ENCODE data around the gene FZR1.
"Not testable (repeated sequence)": the region's sequence is repeated elsewhere in the genome, so short reads cannot be mapped to it uniquely, and the experiment has no call there.

FZR1 gene

DNA sequence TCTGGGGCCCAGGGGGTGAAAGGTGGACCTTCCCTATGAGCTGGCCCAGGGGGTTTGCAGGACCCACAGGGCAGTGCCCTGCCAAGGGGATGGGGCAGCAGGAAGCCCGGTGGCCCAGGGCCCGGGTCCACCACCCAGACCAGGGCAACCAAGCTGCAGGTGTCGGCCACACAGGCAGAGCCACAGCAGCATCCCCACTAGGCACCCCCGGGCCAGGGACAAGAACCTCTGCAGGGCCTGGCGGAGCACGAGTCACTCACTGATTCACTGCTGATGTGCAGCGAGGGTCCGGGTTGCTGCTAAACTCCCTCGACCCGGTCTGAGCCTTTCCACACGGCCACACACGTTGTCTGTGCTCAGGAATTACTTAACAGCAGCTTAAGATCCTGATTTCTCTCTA, 8.8 kb downstream of the FZR1 start:
- DNase-seq (ENCODE audit: low read depth) = no peak

DNA sequence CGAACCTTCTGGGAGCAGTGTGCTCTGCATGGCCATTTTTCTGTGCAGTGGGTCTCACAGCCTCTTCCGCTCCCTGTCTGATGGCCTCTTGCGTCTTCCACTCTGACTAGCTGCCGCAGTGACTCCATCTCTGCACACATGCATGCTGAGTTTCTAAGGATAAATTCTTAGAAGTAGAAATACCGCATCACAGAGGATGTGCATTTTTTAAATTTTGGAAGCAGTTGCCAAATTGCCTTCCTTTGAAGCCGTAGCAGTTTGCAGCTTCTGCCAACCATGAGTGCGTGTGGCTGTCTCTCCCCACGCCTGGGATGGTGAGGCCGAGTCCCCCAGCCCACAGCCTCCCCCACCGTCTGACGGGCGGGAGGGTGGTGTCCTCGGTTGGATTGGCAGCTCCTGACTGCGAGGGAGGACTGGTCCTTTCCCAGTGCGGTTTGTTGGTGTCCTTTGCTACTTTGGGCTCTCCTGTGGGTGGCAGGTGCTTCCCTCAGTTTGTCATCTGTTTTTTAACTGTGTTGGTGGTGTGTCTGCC, 9.8 kb downstream of the FZR1 start:
- DNase-seq (ENCODE audit: low read depth) = no peak

DNA sequence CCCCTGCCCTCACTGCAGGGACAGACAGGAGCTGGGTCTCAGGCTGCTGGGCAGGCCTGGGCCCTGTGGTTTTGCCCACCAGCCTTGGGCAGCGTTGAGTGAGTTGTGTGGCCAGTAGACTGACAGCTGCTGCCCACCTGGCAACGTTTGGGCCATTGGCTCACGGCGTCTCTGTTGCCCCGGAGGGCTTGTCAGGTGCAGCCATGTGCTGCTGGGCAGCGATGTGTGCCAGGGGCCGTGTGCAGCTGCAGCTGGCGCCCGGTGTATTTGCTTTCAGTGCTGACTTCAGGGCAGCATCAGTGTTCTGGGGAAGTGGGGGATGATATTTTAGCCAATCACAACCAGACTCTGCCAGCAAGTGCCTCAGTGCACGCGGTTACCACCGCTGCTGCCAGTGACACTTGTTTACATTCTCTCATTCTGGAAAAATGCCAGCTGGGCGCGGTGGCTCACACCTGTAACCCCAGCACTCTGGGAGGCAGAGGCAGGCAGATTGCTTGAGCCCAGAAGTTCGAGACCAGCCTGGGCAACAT, 10.6 kb downstream of the FZR1 start:
- no peak for DNase-seq (ENCODE audit: low read depth)

DNA sequence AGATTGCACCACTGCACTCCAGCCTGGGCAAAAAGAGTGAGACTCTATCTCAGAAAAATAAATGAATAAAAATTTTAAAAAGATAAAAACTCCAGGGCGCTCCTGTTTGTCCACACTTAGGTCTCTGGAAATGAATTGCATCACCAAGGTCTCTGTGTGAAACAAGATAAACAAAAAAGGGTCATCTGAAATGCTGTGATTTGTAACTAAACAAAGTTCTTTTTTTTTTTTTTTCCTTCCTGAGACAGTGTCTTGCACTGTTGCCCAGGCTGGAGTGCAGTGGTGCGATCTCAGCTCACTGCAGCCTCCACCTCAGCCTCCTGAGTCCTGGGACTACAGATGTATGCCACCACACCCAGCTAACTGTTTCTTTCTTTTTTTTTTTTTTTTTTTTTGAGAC, 11.5 kb downstream of the FZR1 start:
- no peak for DNase-seq (ENCODE audit: low read depth)

DNA sequence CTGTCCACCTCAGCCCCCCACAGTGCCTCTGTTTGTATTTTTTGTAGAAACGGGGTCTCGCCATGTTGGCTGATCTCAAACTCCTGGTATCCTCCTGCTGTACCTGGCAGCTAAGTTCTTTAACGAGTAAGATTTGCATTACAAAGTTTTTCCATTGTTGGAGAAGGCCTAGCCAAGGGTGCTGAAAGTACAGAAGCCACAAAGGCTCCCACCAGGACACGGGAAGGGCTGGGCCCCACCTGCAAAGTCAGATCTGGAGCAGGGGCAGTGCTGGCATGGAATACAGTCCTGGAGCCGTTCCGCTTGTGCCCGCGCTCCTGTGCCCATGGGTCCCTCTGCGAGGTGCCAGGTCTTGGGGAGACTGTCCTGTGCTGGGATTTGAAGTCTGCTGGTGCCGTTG, 12.1 kb downstream of the FZR1 start:
- no peak for DNase-seq (ENCODE audit: low read depth)

DNA sequence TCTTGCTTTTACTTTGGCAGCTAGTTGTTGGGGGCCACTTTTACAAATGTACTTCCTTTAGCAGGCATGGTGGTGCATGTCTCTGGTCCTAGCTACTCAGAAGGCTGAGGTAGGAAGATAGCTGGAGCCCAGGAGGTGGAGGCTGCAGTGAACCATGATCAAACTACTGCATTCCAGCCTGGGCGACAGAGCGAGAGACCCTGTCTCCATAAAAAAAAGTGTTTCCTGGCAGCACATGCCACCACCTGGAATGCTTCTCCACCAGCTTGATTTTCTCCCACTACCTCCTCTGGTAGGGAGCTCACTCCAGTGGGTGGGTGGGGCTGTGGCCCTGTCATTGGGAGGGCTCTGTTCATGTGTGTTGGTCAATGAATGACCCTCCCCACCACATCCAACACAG, 12.5 kb downstream of the FZR1 start:
- no peak for DNase-seq (ENCODE audit: low read depth)

DNA sequence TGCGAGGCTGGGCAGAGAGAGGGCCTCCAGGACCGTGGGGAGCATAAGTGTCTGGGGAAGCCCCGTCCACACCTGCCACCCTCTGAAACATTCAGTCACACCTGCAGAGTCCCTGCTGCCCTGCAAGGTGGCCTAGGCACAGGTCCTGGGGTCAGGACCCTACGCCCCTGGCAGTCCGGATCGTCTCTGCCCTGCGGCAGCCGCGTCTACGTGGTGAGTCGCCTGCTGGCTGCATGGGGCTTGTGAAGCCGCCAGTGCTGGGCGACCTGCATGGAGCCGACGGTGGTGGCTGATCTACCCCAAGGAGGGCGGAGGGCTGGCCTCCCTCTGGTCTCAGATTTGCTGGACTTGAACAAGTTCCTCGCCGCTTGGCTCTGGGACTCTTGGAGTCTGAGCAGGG, 13.0 kb downstream of the FZR1 start:
- DNase-seq (ENCODE audit: low read depth) = no peak

DNA sequence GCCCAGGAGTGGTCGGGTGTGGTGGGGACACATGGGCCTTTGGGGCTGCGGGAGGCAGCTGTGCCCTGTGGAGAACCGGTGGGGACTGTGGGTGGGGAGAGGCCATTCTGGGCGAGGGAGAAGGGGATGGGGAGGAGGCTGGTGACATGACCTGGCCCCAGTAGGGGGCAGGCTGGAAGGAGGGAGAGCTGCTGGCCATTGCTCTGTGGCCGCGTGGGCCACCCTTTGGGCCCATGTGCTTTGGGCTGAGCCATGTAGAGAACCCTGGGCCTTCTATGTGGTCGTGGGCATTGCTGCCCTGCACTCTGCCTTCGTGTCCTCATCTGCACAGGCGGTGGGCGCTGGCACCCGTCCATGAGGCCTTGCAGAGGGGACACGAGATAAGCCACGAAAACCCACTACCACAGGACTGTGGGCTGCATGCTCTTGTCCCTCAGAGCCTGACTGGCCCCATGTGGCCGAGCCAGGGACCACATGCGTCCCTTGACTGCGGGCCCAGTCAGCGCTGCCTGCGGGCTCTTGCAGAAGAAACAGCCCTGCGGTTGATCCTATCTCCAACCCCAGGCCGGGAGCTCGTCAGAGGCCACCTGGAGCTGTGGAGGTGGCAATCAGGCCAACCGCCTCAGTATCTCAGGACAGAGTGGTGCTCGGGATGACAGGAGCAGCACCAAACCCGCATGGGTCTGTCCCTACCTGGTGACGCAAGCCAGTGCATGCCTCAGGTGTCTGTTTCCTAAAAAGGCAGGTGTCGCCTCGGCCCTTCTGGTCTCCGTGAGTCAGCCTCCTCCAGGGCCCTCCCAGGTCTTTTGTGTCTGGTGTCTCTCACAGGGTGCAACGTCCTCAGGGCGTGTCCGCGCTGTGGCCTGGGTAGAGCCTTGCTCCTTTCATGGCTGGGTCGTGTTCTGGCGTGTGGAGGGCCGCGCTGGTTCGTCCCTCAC, 14.3 kb downstream of the FZR1 start:
- no peak for DNase-seq (ENCODE audit: low read depth)

DNA sequence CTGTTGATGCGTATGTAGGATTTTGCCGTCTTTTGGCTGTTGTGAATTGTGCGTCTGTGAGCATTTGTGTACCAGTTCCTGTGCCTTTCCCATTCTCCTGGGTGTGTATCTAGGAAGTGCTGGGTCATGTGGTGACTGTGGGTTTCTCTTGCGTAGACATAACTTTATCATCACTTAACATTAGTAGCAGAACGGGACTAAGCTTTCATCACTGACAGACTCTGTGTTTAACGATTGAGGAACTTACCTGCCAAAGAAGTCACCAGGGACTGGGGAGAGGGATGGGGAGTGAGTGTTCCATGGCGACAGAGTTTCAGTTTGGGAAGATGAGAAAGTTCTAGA, 15.0 kb downstream of the FZR1 start:
- no peak for DNase-seq (ENCODE audit: low read depth)

DNA sequence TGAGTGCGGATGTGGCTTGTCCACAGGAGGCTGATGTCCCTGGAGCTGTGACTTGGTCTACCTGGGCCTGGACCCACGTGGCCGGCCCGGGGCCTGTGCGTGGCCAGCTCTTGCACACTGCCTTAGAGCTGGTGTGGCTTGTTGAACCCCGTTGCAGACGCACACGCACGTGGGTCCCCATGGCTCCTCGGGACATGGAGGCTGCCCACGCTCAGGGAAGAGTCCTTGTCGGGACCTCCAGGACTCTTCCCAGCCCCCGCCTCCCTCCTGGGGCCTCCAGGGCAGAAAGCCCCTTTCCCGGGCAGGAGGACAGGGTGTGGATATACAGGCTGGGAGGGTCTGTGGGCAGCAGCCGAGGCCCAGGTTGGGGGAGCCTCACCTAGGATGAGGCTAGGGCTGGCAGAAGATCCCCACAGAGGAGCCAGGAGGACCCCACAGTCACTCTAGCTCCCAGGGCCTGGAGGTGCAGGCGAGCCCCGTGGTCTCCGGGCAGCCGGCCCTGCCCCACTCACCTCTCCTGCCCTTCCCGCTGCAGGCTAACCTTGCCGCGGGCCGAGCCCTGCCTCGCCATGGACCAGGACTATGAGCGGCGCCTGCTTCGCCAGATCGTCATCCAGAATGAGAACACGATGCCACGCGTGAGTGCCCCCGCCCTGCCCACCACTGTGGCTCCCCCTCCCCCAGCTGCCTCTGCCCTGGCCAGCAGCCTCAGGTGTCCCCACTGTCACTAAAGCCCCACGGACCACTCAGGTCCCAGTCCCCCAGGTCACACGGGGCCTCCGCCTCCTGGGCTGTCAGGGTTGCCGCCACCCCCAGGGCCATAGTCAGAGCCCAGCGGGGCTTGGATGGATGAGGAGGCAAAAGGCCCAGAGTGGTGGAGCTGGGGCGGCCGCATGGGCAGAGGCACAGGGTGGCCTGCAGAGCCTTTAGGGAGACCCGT, 16.6 kb downstream of the FZR1 start:
- DNase-seq (ENCODE audit: low read depth) = no peak

DNA sequence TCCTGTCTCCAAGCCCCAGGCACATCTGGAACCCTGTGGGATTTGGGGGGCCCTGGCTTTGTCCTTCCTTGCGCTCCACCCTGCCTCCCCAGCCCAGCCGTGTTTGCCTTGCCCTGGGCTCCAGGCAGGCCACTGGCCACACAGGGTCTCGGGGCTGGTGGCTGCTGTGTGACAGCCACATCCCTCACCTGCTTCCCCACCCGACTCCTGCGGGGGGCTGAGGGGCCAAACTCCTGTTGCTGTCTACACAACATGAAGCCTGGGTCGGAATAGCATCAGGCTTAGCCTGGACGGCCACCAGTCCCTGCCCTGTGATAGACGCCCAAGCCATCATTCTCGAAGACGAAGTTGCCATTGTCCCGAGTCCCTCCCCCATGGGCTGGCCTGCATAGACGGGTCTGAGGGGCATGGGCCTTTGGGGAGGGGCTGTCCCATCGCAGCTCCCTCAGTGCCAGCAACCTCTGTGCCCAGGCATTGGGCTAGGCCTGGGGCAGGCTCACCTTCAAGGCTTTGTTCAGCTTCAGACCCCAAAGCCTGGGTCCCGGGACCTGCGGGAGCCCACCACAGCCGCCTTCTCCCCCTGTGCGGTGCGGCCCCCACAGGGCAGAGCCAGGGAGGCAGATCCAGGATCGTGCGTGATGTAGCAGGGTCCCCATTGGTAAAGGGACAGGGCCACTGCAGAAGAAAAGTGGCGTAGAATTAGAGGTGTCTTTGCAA, 17.4 kb downstream of the FZR1 start:
- no peak for DNase-seq (ENCODE audit: low read depth)

DNA sequence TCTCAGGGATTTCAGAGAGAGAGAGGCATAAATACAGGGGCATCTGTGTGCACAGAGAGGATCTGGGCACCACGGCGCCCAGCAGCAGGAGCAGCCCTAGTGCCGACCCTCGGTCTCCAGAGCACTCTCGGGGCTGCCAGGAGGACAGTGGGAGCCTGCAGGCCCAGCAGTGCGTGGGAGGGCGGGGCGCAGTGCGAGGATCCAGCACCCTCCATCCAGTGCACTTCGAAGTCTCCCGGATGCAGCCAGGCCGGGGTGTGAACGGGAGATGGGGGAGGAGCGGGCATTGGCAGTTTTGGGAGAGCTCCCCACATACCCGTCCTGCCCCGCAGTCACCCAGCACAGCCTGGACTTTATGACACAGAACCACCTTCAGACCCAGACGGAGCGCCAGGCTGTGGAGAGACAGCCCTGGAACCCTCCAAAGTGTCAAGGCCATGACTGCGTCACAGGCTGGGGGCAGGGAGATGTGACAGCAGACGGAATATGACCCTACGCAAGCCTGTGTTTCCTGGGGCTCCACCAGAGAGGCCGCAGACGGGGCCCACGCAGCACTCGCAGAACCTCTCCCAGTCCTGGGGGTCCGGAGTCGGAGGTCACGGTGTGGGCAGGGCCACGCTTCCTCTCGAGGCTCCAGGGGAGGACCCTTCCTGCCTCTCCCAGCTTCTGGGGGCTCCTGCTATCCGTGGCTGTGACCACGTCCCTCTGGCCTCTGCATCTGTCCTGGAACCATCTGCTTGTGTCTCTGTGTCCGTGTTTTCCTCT, 18.1 kb downstream of the FZR1 start:
- DNase-seq (ENCODE audit: low read depth) = no peak

DNA sequence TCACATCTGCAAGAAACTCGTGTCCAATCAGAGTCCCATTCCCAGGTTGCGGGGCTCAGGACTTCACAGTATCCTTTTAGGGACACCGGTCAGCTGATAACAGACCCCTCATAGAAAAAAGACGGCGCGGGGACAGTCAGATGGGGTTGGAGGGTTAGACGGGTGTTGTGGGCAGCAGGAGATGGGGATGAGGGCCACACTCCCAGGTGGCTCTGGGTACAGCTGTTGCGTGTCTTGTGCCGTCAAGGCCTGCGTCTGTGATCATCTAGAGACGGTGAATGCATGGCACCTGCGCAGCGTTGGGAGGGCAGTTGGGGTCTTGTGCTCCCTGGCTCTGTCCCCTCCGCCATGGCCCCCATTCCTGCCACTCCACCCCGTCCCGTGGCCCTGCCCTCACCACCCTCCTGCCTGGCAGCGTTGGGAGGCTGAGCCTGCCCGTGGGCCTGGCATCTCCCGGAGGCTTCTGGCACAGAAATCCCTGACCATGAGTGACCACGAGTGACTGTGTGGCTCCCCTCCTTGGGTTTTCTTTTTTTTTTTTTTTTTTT, 18.9 kb downstream of the FZR1 start:
- no peak for DNase-seq (ENCODE audit: low read depth)

DNA sequence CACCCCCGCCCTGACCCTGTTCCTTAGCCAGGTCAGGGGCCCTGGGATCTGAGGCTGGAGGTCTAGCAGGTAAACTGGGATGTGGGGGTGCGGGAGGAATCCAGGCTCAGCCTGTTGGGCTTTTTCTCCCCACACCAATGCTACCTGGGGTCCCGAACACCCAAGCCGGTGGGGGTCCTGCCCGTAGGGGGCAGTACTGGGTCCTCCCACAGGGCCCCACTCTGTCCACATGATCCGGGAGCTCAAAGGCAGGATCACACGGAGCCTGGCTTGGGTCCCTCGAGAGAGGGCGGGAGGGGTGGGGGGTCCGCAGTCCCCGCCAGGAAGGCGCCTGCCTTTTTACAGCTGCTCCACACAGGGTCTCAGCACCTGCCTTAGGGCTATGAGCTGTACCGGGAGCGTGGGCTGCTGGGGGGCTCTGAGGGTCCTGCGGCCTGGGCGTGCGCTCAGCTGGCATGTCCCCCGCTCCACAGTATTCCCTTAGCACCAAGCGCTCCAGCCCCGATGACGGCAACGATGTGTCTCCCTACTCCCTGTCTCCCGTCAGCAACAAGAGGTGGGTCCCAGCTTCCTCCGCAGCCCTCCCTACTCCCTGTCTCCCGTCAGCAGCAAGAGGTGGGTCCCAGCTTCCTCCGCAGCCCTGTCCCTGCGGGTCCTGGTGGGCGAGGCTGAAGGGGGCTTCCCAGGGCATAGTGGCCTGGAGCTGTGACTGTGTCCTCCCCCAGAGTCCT, 20.6 kb downstream of the FZR1 start:
- no peak for DNase-seq (ENCODE audit: low read depth)

DNA sequence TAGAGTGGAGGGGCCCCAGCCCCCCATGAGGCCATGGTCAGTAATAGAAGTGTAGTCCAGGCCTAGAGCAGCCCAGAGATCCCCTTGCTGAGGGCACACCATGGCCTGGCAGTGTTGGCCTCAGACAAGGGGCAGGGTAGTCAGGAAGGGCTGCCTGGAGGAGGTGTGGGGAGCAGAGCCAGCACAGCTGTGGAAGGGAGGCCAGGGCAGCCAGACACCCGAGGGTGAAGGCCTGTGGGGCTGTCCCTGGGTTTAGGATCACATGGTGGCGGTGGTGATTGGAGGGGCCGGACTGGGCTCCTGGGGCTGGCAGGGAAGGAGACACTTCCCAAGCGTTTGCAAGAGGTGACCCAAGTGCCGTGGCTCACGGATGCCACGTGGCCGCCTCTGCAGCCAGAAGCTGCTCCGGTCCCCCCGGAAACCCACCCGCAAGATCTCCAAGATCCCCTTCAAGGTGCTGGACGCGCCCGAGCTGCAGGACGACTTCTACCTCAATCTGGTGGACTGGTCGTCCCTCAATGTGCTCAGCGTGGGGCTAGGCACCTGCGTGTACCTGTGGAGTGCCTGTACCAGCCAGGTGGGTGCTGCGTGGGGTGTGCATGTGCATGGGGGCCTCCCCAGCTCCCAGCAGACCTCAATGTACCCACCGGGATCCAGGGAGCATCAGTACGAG, 21.3 kb downstream of the FZR1 start:
- DNase-seq (ENCODE audit: low read depth) = no peak

DNA sequence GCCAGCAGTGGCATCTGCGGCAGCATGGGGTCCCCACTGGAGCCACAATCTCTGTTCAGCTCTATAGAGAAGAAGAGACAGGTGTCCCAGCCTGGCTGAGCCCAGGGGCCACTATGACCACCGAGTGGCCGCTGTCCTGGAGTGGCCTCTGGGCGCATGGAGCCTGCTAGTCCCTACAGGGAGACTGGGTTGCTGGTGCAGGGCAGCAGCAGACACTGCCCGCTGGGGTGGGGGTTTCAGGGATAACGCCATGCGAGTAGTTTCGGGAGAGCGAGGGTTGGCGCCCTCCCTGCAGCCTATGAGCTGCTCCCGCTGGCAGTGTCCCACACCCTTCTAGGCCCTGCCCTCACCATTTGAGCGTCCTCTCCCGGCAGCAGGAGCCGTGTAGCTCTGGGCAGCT, 22.0 kb downstream of the FZR1 start:
- no peak for DNase-seq (ENCODE audit: low read depth)

DNA sequence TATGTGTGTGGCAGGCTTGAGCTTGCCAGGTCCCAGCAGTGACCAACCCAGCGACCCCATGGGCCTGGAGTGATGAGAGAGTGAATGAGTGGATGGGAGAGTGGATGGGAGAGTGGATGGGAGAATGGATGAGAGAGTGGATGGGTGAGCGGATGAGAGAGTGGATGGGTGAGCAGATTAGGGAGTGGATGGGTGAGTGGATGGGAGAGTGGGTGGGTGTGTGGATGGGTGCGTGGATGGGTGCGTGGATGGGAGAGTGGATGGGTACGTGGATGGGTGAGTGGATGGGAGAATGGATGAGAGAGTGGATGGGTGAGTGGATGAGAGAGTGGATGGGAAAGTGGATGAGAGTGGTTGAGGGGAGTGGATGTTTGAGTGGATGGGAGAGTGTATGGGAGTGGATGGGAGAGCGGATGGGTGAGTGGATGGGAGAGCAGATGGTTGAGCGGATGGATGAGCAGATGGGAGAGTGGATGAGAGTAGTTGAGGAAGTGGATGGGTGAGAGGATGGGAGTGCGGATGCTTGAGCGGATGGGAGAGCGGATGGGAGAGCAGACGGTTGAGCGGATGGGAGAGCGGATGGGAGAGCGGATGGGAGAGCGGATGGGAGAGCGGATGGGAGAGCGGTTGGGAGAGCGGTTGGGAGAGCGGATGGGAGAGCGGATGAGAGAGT, 22.6 kb downstream of the FZR1 start:
- DNase-seq (ENCODE audit: low read depth) = no peak

DNA sequence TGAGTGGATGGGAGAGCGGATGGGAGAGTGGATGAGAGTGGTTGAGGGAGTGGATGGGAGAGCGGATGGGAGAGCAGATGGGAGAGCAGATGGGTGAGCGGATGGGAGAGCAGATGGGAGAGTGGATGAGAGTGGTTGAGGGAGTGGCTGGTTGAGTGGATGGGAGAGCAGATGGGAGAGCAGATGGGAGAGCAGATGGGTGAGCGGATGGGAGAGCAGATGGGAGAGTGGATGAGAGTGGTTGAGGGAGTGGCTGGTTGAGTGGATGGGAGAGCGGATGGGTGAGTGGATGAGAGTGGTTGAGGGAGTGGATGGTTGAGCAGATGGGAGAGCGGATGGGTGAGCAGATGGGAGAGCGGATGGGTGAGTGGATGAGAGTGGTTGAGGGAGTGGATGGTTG, 23.2 kb downstream of the FZR1 start:
- DNase-seq (ENCODE audit: low read depth) = not testable (repeated sequence)

DNA sequence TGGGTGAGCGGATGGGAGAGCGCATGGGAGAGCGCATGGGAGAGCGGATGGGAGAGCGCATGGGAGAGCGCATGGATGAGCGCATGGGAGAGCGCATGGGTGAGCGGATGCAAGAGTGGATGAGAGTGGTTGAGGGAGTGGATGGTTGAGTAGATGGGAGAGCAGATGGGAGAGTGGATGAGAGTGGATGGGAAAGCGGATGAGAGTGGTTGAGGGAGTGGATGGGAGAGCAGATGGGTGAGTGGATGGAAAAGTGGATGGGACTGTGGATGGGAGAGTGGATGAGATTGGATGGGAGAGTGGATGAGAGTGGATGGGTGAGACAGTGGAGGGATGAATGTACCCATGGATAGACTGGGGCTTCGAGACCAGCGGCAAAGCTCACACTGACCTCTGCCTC, 24.3 kb downstream of the FZR1 start:
- no peak for DNase-seq (ENCODE audit: low read depth)
